ENCODE measurements around the gene CUL5.
"Not testable (repeated sequence)": the region's sequence is repeated elsewhere in the genome, so short reads cannot be mapped to it uniquely, and the experiment has no call there.

Gene CUL5

DNA sequence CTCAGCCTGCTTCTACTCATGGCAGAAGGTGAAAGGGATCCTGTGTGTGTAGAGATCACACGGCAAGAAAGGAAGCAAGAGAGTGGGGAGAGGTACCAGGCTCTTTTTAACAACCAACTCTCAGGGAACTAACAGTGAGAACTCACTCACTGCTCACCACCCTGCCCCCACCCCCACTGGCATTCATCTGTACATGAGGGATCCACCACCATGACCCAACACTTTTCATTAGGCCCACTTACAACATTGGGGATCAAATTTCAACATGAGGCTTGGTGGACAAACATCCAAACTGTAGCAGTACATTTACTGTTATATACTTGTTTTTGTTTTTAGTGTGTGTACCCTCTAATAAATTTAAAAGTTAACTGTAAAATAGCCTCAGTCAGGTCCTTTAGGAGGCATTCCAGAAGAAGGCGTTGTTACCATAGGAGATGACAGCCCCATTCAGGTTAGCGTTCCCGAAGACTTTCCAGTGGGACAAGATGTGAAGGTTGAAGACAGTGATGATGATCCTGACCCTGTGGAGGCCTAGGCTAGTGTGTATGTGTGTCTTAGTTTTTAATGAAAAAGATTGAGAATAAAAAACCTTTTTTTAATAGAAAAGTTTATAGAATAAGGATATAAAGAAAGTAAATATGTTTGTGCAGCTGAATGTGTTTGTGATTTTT is 11.3 kb downstream of the CUL5 start:
- DNase-seq (ENCODE audit: low read depth in 2 of 2): no peak

DNA sequence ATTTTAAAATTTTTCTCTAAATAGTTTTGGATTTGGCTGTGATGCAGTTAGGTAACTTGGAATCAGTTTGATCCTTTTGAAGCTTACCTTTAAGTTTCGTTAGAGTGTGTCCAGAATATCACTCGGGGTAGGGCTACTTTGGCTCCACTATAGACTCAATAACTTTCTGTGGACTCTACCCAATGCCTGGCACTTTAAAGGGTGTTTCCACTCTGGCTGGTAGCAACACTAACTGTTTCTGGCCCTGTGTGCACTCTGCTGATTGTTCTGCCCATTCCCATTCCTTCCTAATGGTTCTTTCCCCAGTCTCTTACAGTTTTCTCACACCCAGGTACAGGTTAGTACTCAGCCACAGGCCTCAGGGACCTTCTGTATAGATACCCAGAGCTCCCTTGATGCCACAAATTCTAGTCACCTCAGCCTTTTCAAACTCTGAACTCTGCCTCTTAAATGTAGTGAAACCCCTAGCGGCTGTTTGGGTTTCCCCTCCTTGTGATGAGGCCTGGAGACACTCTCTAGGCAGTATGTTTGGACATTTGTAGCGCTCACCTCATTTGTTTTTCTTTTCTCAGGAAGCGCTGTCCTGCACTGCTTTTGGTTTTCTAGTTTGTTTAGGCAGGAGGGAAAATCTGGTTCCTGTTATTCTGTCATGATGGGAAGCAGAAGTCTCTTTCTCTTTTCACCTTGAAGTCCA is 16.8 kb downstream of the CUL5 start:
- no peak for DNase-seq (ENCODE audit: low read depth in 2 of 2)

DNA sequence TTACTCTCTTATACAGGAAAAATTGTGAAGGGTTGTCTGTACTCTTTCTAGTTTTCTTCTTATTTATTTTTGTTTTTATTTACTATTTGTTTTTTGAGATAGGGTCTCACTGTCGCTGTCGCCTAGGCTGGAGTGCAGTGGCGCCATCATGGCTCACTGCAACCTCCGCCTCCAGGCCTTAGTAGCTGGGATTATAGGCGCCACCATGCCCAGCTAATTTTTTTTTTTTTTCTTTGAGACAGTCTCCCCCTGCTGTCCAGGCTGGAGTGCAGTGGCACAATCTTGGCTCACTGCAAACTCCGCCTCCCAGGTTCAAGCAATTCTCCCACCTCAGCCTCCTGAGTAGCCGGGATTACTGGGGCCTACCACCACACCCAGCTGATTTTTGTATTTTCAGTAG is 18.4 kb downstream of the CUL5 start:
- DNase-seq (ENCODE audit: low read depth in 2 of 2): no peak

DNA sequence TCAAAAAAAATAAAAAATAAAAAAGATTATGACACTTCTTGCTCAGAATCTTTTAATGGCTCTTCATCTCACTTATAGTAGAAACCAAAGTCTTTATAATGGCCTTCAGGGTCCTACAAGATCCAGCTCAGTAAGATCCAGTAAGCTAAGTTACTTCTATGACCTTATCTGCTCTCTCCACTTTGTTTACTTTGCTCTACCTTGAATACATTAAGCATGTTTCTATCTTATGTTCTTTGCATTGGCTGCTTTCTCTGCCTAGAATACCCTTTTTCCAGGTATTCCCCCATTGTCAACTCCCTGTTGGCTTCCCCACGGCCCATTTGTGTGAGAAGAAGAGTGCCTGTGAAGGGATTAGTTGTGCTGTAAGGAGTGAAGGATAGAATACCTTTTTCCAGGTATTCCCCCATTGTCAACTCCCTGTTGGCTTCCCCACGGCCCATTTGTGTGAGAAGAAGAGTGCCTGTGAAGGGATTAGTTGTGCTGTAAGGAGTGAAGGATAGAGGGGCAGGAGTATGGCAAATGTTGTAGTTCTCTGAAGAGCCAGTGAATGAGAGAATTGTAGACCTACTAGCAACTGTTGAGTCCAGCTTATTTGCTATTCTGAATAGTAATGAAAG is 20.2 kb downstream of the CUL5 start:
- DNase-seq (ENCODE audit: low read depth in 2 of 2): not testable (repeated sequence)

DNA sequence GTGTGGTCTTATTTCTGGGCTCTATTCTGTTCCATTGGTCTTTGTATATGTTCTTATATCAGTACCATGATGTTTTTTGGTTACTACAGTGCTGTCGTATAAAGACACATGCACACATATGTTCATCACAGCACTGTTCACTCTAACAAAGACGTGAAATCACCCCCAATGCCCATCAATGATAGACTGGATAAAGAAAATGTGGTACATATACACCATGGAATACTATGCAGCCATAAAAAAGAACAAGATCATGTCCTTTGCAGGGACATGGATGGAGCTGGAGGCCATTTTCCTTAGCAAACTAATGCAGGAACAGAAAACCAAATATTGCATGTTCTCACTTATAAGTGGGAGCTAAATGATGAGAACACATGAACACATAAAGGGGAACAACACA is 22.9 kb downstream of the CUL5 start:
- DNase-seq (ENCODE audit: low read depth in 2 of 2): not testable (repeated sequence)

DNA sequence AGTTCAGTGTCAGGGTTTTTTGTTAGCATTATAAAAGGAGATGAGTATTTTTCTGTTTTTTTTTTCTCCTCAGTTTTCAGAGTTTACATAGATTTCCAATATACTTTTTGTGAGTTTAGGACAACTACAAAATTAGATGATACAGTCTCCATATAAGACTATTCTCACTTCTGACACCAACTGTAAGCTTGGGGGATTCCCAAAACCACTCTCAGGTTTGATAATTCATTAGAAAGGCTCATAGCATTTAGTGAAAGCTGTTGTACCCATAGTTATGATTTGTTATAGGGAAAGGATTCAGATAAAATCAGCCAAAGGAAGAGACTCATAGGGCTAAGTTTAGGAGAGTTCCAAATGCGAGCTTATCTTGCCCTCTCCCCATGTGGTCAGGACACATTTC is 24.1 kb downstream of the CUL5 start:
- no peak for DNase-seq (ENCODE audit: low read depth in 2 of 2)

DNA sequence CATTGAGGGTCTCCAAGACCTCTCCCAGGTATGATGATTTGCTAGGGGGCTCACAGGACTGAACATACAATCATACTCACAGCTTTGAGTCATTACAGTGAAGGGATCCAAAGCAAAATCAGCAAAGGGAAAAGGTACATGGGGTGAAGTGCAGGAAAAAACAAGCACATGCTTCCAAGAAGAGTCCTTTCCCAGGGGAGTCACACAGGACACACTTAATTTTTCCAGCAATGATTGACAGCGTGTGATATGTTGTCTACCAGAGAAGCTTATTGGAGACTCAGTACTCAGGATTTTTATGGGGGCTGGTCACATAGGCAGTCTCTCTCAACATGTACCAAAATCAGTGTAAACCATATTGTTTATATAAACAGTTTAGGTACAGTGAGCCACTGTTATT is 25.3 kb downstream of the CUL5 start:
- DNase-seq (ENCODE audit: low read depth in 2 of 2): no peak

DNA sequence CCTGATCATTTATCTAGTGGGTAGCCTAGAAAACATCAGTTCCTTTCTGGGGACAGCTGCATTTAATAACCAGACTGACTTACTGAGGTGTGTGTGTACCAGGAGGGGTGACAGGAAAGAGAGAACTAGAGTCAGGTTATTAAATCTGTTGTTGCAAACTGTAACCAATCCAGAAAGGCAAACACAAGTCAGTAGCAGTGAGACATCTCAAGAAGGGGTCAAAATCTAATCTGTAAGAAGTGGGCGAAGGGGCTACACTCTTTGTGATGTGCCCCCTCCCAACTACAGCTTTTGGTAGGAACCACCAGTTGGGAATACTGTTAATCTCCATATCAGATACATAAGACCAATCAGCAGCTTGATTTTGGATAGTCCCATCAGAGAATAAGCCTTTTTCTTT is 26.3 kb downstream of the CUL5 start:
- no peak for DNase-seq (ENCODE audit: low read depth in 2 of 2)

DNA sequence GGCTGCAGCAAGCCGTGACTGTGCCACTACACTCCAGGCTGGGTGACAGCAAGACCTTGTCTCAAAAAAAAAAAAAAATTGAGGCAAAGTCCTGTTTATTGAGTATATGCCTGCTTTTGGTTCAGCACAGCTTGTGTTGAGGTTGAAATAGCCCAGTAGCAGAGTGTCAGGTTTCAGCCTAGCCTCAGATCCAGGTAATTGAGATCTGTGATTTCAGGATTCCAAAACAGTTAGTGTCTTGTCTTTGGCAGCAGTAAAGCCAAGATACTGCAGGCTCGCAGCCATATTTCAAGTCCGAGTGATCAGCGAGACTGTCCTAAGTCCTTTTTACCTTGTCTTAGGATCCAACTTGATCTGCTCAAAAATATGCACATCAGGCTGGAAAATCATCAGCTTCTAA is 27.0 kb downstream of the CUL5 start:
- no peak for DNase-seq (ENCODE audit: low read depth in 2 of 2)

DNA sequence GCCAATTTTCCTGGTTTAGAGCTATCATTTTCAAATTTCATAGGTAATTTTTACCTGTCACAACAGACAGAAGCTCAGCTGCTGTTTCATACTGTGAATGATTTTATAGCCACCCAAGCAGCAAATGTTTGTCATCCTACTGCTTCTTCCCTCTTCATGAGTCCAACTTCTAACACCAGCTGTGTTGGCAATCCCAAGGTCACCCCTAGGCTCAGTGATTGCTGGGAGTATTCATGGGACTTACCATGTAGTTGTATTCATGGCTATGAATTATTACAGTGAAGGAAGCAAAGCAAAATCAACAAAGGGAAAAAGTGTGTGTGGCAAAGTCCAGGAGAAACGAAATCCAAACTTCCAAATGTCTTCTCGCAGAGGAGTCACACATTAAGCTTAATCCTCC is 28.5 kb downstream of the CUL5 start:
- no peak for DNase-seq (ENCODE audit: low read depth in 2 of 2)

DNA sequence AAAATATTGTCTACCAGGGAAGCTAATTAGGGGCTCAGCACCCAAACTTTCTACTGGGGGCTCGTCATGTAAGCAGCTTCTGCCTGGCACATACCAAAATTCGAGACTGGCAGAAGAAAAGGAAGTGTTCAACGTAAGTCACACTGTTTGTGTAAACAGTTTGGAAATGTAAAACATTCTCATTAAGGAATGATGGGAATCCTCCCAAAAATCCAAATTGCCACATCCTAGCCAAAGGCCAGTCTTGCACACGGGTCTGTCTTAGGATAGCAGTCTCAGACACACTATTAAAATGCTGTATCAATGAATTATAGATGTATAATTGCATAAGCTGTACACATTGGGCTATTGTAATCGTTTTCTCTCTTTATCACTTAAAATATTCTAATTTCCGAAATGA is 28.9 kb downstream of the CUL5 start:
- DNase-seq (ENCODE audit: low read depth in 2 of 2): no peak

DNA sequence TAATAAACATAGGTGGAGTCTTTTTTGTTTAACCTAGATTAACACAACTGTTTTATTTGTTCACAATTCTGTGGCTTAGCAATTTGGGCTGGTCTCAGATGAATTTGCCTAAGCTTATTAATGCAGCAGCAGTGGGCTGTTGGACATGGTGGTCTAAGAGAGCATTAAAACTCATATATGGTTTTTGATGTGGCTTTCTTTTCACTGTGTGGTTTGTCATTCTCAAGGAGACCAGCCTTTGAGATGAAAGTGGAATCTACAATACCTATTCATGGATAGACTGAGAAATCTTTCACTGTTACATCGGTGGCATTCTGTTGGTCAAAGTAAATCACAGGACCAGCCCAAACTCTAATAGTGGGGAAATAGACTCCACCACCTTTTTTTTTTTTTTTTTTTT is 39.6 kb downstream of the CUL5 start:
- no peak for DNase-seq (ENCODE audit: low read depth in 2 of 2)

DNA sequence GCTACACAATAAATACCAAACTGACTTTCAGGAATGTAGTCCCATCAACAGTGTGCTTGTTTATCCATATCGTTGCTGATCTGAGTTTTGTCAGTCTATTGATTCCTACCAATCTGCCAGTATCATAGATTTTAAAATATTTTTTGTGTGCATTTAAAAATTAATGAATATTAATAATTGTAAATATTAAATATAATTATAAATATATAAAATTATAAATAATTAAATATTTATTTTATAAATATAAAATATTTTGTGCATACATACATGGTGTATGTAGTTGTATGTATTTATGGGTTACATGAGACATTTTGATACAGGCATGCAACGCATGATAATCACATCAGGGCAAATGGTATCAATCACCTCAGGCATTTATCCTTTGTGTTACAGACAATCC is 53.6 kb downstream of the CUL5 start:
- no peak for DNase-seq (ENCODE audit: low read depth in 2 of 2)

DNA sequence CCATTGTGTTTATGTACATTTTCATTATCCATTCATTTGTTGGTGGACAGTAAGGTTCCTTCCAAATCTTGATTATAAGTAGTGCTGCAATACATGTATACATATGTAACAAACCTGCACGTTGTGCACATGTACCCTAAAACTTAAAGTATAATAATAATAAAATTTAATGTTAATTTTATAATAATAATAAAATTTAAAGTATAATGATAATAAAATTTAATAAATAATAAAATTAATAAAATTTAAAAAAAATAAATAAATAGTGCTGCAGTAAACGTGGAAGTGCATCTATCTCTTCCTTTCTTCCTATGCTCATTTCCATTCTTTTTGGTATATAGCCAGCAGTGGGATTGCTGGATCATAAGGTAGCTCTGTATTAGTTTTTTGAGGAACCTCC is 54.7 kb downstream of the CUL5 start:
- no peak for DNase-seq (ENCODE audit: low read depth in 2 of 2)

DNA sequence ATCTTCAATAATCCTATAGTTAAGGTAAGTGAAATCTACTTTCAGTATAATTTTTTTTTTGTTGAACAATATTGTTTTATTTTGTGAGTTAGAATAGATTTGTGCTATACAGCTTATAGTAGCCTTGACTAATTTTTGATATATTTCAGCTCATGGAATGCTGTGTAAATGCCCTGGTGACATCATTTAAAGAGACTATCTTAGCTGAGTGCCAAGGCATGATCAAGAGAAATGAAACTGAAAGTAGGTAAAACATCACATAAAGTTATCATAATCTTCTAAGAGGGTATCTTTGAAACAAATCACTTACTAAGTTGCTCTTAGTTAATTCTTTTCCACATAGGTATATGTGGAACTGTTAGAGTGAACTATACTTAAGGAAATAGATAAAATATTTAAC is 61.2 kb downstream of the CUL5 start:
- no peak for DNase-seq (ENCODE audit: low read depth in 2 of 2)

DNA sequence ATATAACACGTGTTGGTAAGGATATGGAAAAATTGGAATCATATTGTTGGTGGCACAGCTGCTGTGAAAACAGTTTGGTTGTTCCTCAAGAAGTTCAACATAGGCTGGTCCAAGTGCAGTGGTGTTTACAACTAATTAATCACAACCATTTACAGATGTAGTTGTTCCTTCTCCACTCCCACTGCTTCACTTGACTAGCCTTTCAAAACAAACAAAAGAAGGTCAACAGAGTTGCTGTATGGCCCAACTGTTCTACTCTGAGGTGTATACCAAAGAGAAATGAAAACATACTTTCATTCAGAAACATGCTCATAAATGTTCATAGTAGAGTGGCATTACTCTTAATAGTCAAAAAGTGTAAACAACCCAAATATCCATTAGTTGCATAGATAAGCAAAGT is 76.1 kb downstream of the CUL5 start:
- DNase-seq (ENCODE audit: low read depth in 2 of 2): no peak

DNA sequence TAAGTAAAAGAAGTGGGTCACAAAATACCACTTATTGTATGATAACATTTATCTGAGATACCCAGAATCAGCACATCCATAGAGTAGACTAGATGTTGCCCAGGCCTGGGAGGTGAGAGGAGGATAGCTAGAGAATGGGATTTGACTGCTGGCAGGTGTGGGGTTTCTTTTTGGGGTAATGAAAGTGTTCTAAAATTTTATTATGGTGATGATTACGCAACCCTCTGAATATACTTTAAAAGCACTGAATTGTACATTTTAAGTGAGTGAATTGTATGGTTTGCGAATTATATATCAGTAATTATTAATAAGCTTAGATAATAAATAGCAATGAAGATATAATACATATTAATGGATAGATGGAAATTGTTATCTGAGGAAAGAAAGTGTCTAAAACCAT is 77.0 kb downstream of the CUL5 start:
- no peak for DNase-seq (ENCODE audit: low read depth in 2 of 2)

DNA sequence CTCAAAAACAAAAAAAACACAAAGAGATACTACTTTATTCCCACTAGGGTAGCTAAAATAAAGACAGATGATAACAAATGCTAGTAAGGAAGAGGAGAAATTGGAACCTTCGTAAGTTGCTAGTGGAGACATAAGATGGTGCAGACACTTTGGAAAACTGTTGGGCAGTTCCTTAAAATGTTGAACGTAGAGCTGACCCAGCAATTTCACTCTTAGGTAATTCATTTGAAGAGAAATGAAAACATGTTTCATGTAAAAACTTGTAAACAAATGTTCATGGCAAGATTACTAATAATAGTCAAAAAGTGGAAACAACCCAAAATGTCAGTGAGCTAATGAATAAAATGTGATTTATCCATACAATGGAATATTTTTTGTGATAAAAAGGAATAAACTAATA is 83.4 kb downstream of the CUL5 start:
- no peak for DNase-seq (ENCODE audit: low read depth in 2 of 2)

DNA sequence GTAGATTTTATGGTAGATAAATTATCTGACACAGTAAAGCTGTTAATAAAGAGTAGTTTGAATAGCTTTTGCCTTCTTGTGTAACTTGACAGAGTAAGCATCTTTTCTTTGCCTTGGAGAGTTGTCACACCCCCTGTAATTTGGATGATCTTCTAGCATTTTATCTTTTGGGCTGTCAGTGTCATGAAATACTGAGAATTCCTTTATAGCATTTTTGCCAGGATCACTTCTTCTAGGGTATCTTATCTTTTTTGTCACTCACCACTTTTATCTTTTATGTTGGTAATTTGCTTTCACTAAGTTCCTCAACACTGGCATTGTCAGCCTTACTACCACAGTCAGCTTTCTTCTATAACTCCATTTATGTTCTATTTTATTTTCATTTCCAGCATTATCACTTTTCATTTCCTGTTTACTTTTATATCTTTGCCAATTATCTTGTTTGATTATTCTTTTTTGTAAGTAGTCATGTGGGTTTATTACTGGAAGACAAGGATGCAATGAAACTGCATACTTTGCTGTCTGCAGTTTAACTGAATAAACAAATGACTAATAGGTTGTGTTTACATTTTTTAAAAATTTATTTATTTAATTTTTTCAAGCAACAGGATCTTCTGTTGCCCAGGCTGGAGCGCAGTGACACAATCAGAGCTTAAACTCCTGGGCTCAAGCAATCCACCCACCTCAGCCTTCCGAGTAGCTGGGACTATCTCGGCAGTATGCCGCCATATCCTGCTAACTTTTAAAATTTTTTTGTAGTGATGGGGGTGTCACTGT is 84.6 kb downstream of the CUL5 start:
- DNase-seq (ENCODE audit: low read depth in 2 of 2): no peak

DNA sequence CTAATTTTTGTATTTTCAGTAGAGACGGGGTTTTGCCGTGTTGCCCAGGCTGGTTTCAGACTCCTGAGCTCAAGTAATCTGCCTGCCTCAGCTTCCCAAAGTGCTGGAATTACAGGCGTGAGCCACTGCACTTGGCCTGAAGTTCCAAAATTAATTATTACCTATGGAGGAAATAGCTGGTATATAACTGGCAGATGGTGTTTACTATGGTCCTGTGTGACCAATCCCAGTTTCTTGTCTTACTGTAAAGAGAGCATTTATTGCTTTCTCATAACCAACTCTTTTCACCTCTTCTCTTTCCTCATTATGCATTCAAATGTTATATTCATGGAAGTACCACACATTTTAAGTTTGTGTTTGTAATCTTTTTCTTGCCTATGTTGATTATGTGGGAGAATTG is 88.5 kb downstream of the CUL5 start:
- DNase-seq (ENCODE audit: low read depth in 2 of 2): no peak

DNA sequence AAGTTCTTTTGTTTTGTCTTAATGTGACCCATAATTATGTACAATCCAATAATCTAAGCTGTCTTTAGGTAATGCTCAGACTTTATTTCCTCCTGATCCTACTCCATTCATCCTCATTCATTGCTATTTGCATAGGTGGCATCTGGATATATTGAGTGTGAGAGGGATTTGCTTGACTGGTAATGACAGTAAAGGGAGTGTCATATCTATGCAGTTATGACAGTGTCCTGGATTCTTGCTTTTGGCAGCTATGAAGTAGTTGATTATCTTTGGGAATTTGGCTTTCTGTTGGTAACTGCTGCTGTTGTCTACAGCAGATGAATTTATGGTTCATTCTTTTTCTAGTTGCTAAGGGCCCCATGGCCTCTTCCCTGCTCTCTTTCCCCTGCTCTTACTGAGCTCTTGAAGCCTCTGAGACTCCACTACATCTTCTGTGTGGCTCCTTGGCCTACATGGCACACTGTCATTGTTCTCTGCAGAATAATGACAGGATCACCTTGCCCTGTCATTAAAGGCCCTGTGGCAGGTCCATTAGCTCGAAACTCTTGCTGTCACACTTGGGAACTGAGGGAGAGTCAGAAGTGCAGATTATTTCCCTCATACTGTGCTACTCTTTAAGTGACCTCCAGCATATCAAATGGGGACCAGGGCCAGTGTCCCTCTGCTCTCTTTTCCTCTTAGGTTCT is 92.5 kb downstream of the CUL5 start:
- DNase-seq (ENCODE audit: low read depth in 2 of 2): no peak

DNA sequence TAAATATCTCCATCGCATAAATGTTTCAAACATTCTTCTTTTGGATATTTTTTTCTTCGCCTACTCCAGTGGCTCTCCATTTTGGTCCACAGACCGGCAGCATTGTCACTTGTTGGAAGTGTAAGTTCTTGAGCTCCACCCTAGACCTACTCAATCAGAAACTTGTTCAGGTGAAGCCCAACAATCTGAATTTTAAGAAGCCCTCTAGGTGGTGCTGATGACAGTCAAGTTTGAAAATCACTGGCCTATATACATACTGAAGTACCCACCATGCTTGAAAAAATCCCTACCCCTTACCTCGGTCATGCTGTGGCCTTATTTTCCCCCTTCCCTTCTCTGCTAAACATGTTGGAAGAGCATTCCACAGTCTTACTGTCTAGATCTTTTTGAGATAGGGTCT is 102.4 kb downstream of the CUL5 start:
- DNase-seq (ENCODE audit: low read depth in 2 of 2): no peak

Measured in stimulated activated CD8-positive, alpha-beta memory T cell treated with anti-CD3 and anti-CD28 coated beads, Interleukin-2, amount 100 ng/mL, for 48 hours (primary cell).